VCaP (cell line): ENCODE measurements around the gene HYPK.

Experiments
- H3K27ac ChIP-seq: fragments of 450-650 bp; 2 replicates; pipeline ENCODE4 v1.5.1; 2017
- TF ChIP-seq, protein P1 (sequence below): fragments of 450-650 bp; conservative IDR thresholded peaks from 2 replicates; pipeline ENCODE4 v1.5.1; 2017; ENCODE audit warnings: mild to moderate bottlenecking, moderate library complexity

HYPK gene

GRCh38 chr15:43774062-43774461 is 26.3 kb upstream of the HYPK start:
- TF ChIP-seq, protein P1, sequence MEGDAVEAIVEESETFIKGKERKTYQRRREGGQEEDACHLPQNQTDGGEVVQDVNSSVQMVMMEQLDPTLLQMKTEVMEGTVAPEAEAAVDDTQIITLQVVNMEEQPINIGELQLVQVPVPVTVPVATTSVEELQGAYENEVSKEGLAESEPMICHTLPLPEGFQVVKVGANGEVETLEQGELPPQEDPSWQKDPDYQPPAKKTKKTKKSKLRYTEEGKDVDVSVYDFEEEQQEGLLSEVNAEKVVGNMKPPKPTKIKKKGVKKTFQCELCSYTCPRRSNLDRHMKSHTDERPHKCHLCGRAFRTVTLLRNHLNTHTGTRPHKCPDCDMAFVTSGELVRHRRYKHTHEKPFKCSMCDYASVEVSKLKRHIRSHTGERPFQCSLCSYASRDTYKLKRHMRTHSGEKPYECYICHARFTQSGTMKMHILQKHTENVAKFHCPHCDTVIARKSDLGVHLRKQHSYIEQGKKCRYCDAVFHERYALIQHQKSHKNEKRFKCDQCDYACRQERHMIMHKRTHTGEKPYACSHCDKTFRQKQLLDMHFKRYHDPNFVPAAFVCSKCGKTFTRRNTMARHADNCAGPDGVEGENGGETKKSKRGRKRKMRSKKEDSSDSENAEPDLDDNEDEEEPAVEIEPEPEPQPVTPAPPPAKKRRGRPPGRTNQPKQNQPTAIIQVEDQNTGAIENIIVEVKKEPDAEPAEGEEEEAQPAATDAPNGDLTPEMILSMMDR = no peak
- no peak overlapping the region for H3K27ac ChIP-seq

DNA sequence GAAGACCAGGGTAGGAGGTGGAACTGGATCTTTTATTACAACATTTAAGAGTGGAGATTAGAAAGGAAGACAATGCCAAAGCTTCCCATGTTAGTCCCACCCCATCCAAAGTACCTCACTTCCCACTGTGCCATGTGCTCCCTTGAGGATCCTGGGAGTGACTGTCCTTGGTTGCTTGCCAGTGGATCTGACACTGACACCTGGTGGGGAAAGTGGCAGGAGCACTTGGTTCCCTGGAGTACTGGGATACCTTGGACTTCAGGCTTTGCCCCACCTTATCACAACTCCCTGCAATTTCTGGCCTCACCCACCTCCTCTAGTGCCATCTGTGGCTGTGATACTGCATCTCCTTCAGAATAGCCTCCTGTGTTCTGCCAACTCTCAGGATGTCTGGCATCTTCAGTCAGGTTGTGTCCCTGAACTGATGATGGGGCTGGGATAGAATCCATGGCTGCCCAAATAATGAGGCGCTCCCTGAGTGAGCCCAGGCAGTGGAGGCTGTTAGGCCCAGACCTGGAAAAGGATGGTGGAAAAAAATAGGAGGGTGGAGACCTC is 24.9 kb upstream of the HYPK start:
- TF ChIP-seq, protein P1 = peak; percentile 67
- H3K27ac ChIP-seq = peak overlapping the region; percentile 26; the same call in 1 of the 2 replicates

- TF ChIP-seq, protein P1 = no peak
- no peak overlapping the region for H3K27ac ChIP-seq
Observed at GRCh38 chr15:43776101-43776717, 24.2 kb upstream of the HYPK start.

DNA sequence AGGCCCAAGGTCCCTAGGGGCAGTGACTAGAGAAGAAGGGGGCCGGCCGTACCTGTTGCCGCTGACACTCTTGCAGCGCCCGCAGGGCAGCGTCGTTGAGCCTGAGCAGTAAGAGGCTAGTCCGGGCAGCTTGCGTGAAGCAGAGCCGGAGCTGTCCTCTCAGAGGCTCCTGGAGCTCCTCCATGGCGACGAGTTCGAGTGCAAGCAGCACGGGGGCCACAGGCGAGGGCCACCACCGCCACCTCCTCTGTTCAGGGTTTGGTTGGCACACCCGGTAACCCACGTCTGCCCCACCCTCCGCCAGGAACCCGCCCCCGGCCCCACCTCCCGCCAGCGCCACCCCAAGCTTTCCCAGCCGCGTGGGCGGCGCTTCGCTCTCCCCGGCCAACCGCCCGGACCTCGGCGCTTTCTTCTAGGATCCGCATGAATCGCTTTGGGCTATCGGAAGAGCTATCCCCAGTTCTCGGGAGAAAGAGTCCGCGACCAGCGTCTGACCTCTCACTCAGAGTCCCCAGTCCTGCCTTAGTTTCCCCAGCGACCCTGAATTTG is 23.6 kb upstream of the HYPK start, which contains the start of gene ELL3:
ELL3 (minus strand) TSS at position 249 of the 549 bp plus-strand sequence; CDS start at position 184, 65 bp downstream.
- TF ChIP-seq, protein P1 = no peak
- no peak within 1 kb of the TSS for H3K27ac ChIP-seq

- TF ChIP-seq, protein P1 = no peak
- H3K27ac ChIP-seq = no peak overlapping the region
Observed at GRCh38 chr15:43777267-43777914, 23.0 kb upstream of the HYPK start.

DNA sequence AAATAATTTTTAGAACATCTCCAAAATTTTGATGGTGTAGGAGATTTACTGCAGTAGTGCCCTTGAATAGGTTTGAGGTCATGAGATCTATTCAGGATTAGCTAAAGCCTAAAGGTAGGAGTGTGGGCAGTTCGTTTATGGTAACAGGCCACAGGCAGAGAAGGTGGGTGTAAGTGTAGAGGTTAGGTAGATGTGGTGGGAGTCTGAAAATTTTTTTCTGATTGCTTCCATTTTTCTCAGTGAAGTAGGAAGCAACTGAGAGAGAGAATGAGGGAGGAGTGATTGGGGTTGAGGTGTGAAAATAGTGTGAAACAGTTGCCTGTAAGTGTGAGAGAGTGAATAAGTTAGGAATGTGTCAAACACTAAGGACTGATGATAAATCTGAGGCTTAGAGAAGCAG is 21.4 kb upstream of the HYPK start:
- TF ChIP-seq, protein P1 = no peak
- no peak overlapping the region for H3K27ac ChIP-seq

DNA sequence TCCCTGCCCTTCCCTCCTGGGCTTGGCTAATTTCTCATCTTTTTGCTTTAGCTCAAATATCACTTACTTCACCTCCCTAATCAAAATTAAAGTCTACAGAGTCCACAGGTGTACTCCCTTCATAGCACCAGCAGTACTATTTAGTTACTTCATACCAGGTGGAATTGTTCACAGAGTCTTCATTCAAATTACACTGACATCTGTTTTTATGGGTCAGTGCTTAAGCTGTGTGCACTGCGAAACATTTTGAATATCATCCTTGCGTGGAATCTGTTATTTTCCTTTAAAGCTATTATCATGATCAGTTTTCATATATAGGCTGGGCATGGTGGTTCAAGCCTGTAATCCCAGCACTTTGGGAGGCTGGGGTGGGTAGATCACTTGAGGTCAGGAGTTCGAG is 11.0 kb upstream of the HYPK start:
- no peak overlapping the region for H3K27ac ChIP-seq
- TF ChIP-seq, protein P1 = no peak
